NB4 (cell line): Measurements from ENCODE around the gene FSD1L.

Source experiments
- MYC ChIP-seq: IDR thresholded peaks from 2 replicates; pipeline ENCODE4 v1.6.1; 2011; ENCODE audit warnings: low read depth, low read length
- POLR2A ChIP-seq: IDR thresholded peaks from 2 replicates; pipeline ENCODE4 v1.6.1; 2011; ENCODE audit warnings: mild to moderate bottlenecking; ENCODE audit not compliant: insufficient read length; ENCODE audit errors: extremely low read depth
- TF ChIP-seq, protein P1 (sequence below): IDR thresholded peaks from one replicate; pipeline ENCODE4 v1.5.1; 2012; ENCODE audit warnings: low read depth, low read length

DNA sequence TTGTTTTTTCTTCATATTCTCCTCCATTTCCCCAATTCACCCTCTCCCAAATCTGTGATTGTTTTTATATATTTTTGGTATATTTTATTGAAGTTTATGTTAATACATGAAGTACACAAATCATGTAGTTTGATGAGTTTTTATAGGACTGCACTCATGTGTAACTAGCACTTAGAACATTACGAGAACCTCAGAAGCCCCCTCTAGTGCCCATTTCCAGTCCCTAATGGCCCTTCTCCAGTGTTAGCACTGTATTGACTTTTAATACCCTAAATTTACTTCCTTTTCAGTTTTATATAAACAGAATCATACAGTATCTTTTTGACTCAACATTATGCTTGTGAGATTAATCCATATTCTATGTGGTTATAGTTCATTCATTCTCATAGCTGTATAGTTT, 91.6 kb downstream of the FSD1L start:
- TF ChIP-seq, protein P1, sequence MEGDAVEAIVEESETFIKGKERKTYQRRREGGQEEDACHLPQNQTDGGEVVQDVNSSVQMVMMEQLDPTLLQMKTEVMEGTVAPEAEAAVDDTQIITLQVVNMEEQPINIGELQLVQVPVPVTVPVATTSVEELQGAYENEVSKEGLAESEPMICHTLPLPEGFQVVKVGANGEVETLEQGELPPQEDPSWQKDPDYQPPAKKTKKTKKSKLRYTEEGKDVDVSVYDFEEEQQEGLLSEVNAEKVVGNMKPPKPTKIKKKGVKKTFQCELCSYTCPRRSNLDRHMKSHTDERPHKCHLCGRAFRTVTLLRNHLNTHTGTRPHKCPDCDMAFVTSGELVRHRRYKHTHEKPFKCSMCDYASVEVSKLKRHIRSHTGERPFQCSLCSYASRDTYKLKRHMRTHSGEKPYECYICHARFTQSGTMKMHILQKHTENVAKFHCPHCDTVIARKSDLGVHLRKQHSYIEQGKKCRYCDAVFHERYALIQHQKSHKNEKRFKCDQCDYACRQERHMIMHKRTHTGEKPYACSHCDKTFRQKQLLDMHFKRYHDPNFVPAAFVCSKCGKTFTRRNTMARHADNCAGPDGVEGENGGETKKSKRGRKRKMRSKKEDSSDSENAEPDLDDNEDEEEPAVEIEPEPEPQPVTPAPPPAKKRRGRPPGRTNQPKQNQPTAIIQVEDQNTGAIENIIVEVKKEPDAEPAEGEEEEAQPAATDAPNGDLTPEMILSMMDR, result no peak
- TF ChIP-seq POLR2A, result no peak
- TF ChIP-seq MYC, result no peak
